ENCODE measurements around the gene CTSE.

The CTSE gene

DNA sequence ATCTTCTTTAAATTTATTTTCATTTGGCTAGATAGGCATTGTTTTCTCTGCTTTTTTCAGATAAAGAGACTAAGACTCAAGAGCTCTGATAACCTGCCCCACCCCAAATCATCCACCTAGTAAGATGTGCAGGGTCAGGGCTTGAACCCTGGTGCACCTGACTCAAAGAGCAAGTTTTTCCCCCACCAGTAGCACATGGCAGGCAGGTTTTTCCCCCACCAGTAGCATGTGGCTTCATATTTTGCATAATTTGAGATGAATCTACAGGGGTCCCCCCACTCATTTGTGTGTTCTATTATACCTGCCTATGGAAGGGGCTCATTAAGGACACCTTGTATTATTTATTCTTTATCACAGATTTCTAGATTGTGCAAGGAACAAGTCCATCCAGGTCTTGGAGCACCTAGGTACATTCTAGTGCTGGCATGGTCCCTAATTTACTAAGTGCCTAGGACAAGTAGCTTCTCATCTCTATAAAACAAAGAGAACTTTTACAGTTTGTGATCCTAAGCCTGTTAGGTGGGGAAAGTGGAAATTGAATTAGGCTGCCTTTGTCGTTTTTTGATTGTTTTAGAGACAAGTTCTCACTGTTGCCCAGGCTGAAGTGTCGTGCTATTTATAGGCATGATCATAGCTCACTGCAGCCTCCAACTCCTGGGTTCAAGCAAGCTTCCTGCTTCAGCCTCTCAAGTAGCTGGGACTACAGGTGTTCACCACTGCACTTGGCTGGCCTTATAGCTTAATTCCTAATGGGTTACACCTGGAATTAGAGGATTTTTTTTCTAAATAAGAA, 13.2 kb upstream of the CTSE start:
- no peak for ATAC-seq (ENCODE audit: low read depth)
- no peak overlapping the region for H3K4me3 ChIP-seq (ENCODE audit: severe bottlenecking)

DNA sequence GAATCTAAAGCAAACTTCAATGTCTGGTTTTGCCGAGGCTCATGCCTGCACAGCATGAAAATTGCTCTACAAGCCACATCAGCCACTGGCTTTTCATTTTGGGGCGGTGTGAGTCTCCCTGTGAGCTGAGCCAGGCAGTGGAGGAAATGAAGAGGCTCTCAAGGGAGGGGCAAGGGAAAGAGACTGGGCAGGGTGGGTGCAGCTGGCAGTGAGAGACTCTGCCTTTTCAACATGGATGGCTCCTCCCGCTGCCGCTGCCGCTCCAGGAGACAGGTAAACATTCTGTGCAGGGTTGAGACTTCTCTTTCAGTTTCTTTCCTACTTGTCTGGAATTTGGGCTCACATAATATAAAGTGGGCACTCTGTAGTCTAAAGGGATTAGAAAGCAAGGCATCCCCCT, 11.3 kb upstream of the CTSE start:
- no peaks in the 10 kb centered on the region for H3K27me3 ChIP-seq (ENCODE audit: insufficient read depth, poor library complexity, severe bottlenecking)

More for the DNA sequence above, 13.2 kb upstream of the CTSE start:
- TF ChIP-seq CTCF (IDR thresholded peaks at IDR 0.05; ENCODE audit: poor library complexity, severe bottlenecking): no peak
- H3K27me3 ChIP-seq (ENCODE audit: insufficient read depth, poor library complexity, severe bottlenecking): no peaks in the 10 kb centered on the region
- H3K36me3 ChIP-seq (ENCODE audit: low read depth): no peaks in the 10 kb centered on the region
- no peak for DNase-seq (ENCODE audit: low spot score)
- no peaks in the 10 kb centered on the region for H3K9me3 ChIP-seq (ENCODE audit: severe bottlenecking)
- no peaks in the 10 kb centered on the region for H3K4me1 ChIP-seq (ENCODE audit: insufficient read depth, poor library complexity, severe bottlenecking)
- H3K27ac ChIP-seq (ENCODE audit: poor library complexity, severe bottlenecking): no peak overlapping the region

GRCh38 chr1:206032380-206033140, 8.9 kb upstream of the CTSE start:
- Histone ChIP-seq H3K4me1 (ENCODE audit: insufficient read depth, poor library complexity, severe bottlenecking) (no peaks in the 10 kb centered on the region), H3K4me3 (ENCODE audit: severe bottlenecking) (no peak overlapping the region), H3K9me3 (ENCODE audit: severe bottlenecking) (no peaks in the 10 kb centered on the region), H3K36me3 (ENCODE audit: low read depth) (no peaks in the 10 kb centered on the region), H3K27me3 (ENCODE audit: insufficient read depth, poor library complexity, severe bottlenecking) (no peaks in the 10 kb centered on the region), H3K27ac (ENCODE audit: poor library complexity, severe bottlenecking) (no peak overlapping the region)
- no peak for ATAC-seq (ENCODE audit: low read depth)
- TF ChIP-seq CTCF (IDR thresholded peaks at IDR 0.05; ENCODE audit: poor library complexity, severe bottlenecking): no peak
- DNase-seq (ENCODE audit: low spot score): no peak

More for the DNA sequence above, 11.3 kb upstream of the CTSE start:
- TF ChIP-seq CTCF (IDR thresholded peaks at IDR 0.05; ENCODE audit: poor library complexity, severe bottlenecking): no peak
- no peaks in the 10 kb centered on the region for H3K9me3 ChIP-seq (ENCODE audit: severe bottlenecking)
- H3K36me3 ChIP-seq (ENCODE audit: low read depth): no peaks in the 10 kb centered on the region
- peak; percentile 44; the same call in 2 of the 3 replicates for ATAC-seq (ENCODE audit: low read depth)
- no peak overlapping the region for H3K27ac ChIP-seq (ENCODE audit: poor library complexity, severe bottlenecking)
- H3K4me1 ChIP-seq (ENCODE audit: insufficient read depth, poor library complexity, severe bottlenecking): no peaks in the 10 kb centered on the region
- H3K4me3 ChIP-seq (ENCODE audit: severe bottlenecking): no peak overlapping the region
- no peak for DNase-seq (ENCODE audit: low spot score)

- H3K36me3 ChIP-seq (ENCODE audit: low read depth): no peaks in the 10 kb centered on the region
- no peak overlapping the region for H3K4me3 ChIP-seq (ENCODE audit: severe bottlenecking)
- H3K4me1 ChIP-seq (ENCODE audit: insufficient read depth, poor library complexity, severe bottlenecking): no peaks in the 10 kb centered on the region
- DNase-seq (ENCODE audit: low spot score) (peak; percentile 79), ATAC-seq (ENCODE audit: low read depth) (peak; percentile 96)
- no peak overlapping the region for H3K27ac ChIP-seq (ENCODE audit: poor library complexity, severe bottlenecking)
- no peaks in the 10 kb centered on the region for H3K27me3 ChIP-seq (ENCODE audit: insufficient read depth, poor library complexity, severe bottlenecking)
- H3K9me3 ChIP-seq (ENCODE audit: severe bottlenecking): no peaks in the 10 kb centered on the region
- peak; percentile 91 for TF ChIP-seq CTCF (IDR thresholded peaks at IDR 0.05; ENCODE audit: poor library complexity, severe bottlenecking)
Observed at GRCh38 chr1:206030714-206031113, 7.0 kb upstream of the CTSE start.

Data from RWPE2 (cell line).